MCF 10A (cell line): ENCODE measurements around the gene RAMP1. TPM values are rescaled to one million over a fixed set of nuclear protein-coding genes. Genes with fewer than 3 reads are reported as not detected.

ENCODE experiments used
- BruUV-seq: library from RNA; stranded (reverse); fragments of 400-500 nt; replicated peaks from 2 replicates; lab custom pipeline; 2021; lab: Mats Ljungman, UMichigan
- CTCF ChIA-PET: fragments of 300-600 bp; sonication (Branson Sonifier 250); formaldehyde crosslinking; extraction: SDS; loops from one replicate; lab custom pipeline; 2021; ENCODE audit warnings: antibody characterized with exemption, inconsistent platforms; lab: Yijun Ruan, JAX
- POLR2A ChIA-PET: fragments of 300-600, 350-650 bp; sonication (Branson Sonifier 250); formaldehyde crosslinking; extraction: SDS; loops from one replicate; lab custom pipeline; 2020; ENCODE audit warnings: antibody characterized with exemption, inconsistent platforms; lab: Yijun Ruan, JAX
- DNase-seq: peaks from one replicate; pipeline ENCODE4 v3.0.0-alpha.2; 2018; ENCODE audit not compliant: unreplicated experiment
- H3K27ac Mint-ChIP-seq: one replicate; pipeline ENCODE4 v1.8.0; 2022; ENCODE audit warnings: mild to moderate bottlenecking, low read depth, mixed read lengths; ENCODE audit not compliant: unreplicated experiment
- H3K27me3 Mint-ChIP-seq: one replicate; pipeline ENCODE4 v1.8.0; 2022; ENCODE audit warnings: mixed read lengths; ENCODE audit not compliant: insufficient read depth, unreplicated experiment
- H3K36me3 Mint-ChIP-seq: one replicate; pipeline ENCODE4 v1.8.0; 2022; ENCODE audit warnings: mild to moderate bottlenecking, moderate library complexity, mixed read lengths; ENCODE audit not compliant: insufficient read depth, unreplicated experiment
- H3K4me1 Mint-ChIP-seq: one replicate; pipeline ENCODE4 v1.8.0; 2022; ENCODE audit warnings: mixed read lengths; ENCODE audit not compliant: insufficient read depth, unreplicated experiment
- H3K4me3 Mint-ChIP-seq: one replicate; pipeline ENCODE4 v1.8.0; 2022; ENCODE audit warnings: mild to moderate bottlenecking, moderate library complexity, mixed read lengths; ENCODE audit not compliant: unreplicated experiment
- H3K9me3 Mint-ChIP-seq: one replicate; pipeline ENCODE4 v1.8.0; 2022; ENCODE audit warnings: mixed read lengths; ENCODE audit not compliant: unreplicated experiment
- intact Hi-C: fragments of 100-400 bp; cut with micrococcal nuclease; formaldehyde crosslinking; loops from 2 replicates; pipeline ENCODE4 v1.14.1; 2022
- total RNA-seq: library from RNA; stranded (reverse); gene quantifications from 2 replicates; pipeline ENCODE4 v1.2.3, GENCODE V29; 2022
- TF ChIP-seq, protein P1 (sequence below): fragments of 200-600 bp; IDR thresholded peaks from one replicate; pipeline ENCODE4 v1.8.0; 2022; ENCODE audit warnings: antibody characterized with exemption, mild to moderate bottlenecking; ENCODE audit not compliant: unreplicated experiment

Gene RAMP1
- total RNA-seq, 1 experiment from 2014 or later = 11.2 TPM

DNA sequence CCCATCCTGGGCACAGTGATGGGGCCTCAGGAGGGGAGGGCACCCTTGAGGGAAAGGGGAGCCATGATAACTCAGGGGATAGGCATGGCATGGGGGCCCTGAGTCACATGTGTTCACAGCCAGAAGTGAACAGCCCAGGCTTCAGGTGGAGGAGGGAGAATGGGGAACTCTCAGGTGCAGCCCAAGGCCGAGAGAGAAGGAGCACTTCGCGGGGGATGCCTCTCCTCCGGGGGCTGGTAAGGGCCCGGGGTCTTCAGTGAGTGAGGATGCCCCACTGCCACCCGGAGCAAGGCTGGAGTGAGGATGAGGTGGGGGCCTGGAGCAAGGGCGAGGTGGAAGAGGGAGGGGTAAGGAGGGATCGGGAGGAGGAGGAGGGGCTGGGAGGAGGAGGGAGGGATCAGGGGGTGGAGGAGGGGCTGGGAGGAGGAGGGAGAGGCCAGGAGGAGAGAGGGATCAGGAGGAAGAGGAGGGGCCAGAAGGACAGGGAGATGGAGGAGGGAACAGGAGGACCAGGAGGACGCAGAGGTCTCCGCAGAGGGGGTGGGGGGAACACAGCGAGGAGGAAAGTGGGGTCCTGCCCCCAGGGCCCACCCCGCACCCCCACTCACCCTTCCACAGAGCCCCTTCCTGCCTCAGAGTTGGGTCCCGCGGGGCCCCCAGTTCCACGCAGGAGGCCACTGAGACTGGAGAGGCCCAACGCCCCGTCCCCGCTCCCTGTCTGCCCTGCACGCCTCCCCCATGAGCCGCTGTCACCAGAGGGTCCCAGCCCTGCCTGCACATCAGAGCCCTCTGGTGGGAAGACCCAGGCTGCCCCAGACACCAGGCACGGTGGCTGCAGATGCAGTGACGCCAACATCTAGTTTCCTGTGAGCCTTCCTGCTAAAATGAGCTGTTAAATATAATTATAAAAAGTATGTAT is 42.8 kb downstream of the RAMP1 start:
- no peak for DNase-seq
- ChIA-PET POLR2A (interaction anchor here (0.7 kb wide), 1 partner anchor 14 kb away, joined by 3 read pairs; no protein-coding TSS in a partner anchor), CTCF (interaction anchor here (0.6 to 1.3 kb wide), 3 partner anchors 18 to 75 kb away, joined by 3 read pairs; no protein-coding TSS in a partner anchor)
- Mint-ChIP-seq H3K36me3 (no peaks in the 10 kb centered on the region), H3K4me3 (no peak overlapping the region), H3K9me3 (peaks cover 3% of the 10 kb centered on the region), H3K27me3 (no peaks in the 10 kb centered on the region), H3K27ac (no peak overlapping the region), H3K4me1 (peaks cover 11% of the 10 kb centered on the region)
- intact Hi-C loops = no loop called here
- TF ChIP-seq, protein P1, sequence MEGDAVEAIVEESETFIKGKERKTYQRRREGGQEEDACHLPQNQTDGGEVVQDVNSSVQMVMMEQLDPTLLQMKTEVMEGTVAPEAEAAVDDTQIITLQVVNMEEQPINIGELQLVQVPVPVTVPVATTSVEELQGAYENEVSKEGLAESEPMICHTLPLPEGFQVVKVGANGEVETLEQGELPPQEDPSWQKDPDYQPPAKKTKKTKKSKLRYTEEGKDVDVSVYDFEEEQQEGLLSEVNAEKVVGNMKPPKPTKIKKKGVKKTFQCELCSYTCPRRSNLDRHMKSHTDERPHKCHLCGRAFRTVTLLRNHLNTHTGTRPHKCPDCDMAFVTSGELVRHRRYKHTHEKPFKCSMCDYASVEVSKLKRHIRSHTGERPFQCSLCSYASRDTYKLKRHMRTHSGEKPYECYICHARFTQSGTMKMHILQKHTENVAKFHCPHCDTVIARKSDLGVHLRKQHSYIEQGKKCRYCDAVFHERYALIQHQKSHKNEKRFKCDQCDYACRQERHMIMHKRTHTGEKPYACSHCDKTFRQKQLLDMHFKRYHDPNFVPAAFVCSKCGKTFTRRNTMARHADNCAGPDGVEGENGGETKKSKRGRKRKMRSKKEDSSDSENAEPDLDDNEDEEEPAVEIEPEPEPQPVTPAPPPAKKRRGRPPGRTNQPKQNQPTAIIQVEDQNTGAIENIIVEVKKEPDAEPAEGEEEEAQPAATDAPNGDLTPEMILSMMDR = no peak
- no TSS peak for BruUV-seq

DNA sequence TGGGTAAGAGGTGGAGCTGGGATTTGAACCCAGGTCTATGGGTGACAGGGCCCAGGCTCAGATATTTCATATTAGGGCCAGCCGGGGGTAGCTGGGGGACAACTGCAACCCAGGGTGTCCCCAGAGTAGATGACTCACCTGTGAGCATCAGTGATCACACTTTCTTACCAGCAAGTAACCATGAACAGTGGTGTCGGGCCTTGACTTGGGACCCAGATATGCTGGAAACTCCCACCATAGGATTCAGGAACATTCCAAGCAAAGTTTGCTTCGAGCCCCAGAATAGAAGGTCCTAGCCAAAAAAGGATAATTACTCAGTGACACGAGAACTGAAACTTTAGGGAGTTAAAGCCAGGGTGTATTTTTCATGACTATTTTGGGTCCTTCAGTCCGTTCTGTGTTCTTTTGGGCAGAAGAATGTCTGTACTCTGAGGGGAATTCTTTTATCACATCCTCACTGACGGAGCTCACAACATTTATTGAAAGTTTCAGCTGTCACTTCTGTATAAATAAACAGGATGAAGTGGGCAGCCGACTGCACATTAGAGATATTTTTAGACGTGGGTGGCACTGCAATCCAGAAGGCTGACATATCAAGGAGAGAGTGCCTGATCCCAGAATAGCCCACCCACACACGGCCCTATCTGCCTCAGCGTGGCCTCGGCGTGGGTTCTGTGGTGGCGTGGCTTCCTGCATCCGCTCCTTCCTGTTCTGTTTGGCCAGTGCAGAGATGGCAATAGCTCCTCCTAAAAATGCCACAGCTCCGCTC is 45.6 kb downstream of the RAMP1 start:
- intact Hi-C loops = no loop called here
- Mint-ChIP-seq H3K27me3 (no peaks in the 10 kb centered on the region), H3K4me3 (no peak overlapping the region), H3K4me1 (no peaks in the 10 kb centered on the region), H3K36me3 (peaks cover under 1% of the 10 kb centered on the region), H3K9me3 (peaks cover 9% of the 10 kb centered on the region), H3K27ac (no peak overlapping the region)
- TF ChIP-seq, protein P1 = no peak
- no peak for DNase-seq
- BruUV-seq = no TSS peak
- POLR2A ChIA-PET = interaction anchor here (0.6 kb wide), 1 partner anchor 71 kb away, joined by 3 read pairs; no protein-coding TSS in a partner anchor
- CTCF ChIA-PET = no interaction called here

DNA sequence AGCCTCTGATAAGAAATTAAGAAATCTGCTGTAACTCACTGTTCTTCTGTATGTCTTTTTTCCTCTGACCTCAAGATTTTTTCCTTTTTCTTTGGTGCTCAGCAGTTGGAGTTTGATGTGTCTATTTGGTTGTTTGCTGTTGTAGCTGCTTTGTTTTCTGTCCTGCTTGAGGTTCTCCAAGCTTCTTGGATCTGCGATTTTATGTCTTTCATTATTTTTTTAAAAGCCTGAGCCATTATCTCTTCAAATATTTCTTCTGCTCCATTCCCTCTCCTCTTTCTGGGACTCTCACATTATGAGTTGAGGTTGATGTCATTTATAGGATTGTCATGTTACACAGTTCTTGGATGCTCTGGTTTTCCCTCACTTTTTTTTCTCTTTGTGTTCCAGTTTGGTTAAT is 47.7 kb downstream of the RAMP1 start:
- ChIA-PET POLR2A (interaction anchor here (1.0 kb wide), 1 partner anchor 154 kb away, joined by 3 read pairs; the partner anchor contains the start of gene SCLY), CTCF (interaction anchor here (0.9 kb wide), 1 partner anchor 18 kb away, joined by 4 read pairs; no protein-coding TSS in a partner anchor)
- DNase-seq = no peak
- Mint-ChIP-seq H3K36me3 (peaks cover 5% of the 10 kb centered on the region), H3K9me3 (peaks cover 9% of the 10 kb centered on the region), H3K27ac (no peak overlapping the region), H3K4me3 (no peak overlapping the region), H3K4me1 (no peaks in the 10 kb centered on the region), H3K27me3 (no peaks in the 10 kb centered on the region)
- no TSS peak for BruUV-seq
- intact Hi-C loops = no loop called here
- TF ChIP-seq, protein P1 = no peak
